GM13976 (cell line): ENCODE data around the gene SLC25A51.

ENCODE experiments used
- DNase-seq: peaks from one replicate; pipeline ENCODE4 v3.0.0; 2012; ENCODE audit warnings: low spot score
- CTCF ChIP-seq: IDR thresholded peaks from 2 replicates; pipeline ENCODE4 v1.5.1; 2012; ENCODE audit warnings: borderline replicate concordance, mild to moderate bottlenecking; ENCODE audit not compliant: insufficient read depth; ENCODE audit errors: extremely low read depth, missing control alignments, control extremely low read depth
- in situ Hi-C: fragments of 300-500 bp; cut with MboI; formaldehyde crosslinking; loops from one replicate; pipeline ENCODE4 v1.12.0; 2022; ENCODE audit warnings: low sequenced_read_pairs, mixed read lengths, inconsistent platforms; ENCODE audit not compliant: unreplicated experiment

The SLC25A51 gene

GRCh38 chr9:37839496-37840461 lies 64.1 kb downstream of the SLC25A51 start:
- no peak for TF ChIP-seq CTCF
- DNase-seq: no peak
- in situ Hi-C loops: no loop called here
